ENCODE measurements around the gene RFC5. TPM values are rescaled to one million over a fixed set of nuclear protein-coding genes. Genes with fewer than 3 reads are reported as not detected.
A peak's percentile ranks its signal among the peaks of the same experiment; 100 is the strongest.

Gene RFC5
- total and polyA plus RNA-seq, 2 of the 13 experiments (the other 11 are each of a cell fraction or from before 2014, with no cell fraction given) = 16.8 to 51.4 TPM

GRCh38 chr12:118016424-118017264 is at the start of gene RFC5 (continued):
- TF ChIP-seq, protein P1, sequence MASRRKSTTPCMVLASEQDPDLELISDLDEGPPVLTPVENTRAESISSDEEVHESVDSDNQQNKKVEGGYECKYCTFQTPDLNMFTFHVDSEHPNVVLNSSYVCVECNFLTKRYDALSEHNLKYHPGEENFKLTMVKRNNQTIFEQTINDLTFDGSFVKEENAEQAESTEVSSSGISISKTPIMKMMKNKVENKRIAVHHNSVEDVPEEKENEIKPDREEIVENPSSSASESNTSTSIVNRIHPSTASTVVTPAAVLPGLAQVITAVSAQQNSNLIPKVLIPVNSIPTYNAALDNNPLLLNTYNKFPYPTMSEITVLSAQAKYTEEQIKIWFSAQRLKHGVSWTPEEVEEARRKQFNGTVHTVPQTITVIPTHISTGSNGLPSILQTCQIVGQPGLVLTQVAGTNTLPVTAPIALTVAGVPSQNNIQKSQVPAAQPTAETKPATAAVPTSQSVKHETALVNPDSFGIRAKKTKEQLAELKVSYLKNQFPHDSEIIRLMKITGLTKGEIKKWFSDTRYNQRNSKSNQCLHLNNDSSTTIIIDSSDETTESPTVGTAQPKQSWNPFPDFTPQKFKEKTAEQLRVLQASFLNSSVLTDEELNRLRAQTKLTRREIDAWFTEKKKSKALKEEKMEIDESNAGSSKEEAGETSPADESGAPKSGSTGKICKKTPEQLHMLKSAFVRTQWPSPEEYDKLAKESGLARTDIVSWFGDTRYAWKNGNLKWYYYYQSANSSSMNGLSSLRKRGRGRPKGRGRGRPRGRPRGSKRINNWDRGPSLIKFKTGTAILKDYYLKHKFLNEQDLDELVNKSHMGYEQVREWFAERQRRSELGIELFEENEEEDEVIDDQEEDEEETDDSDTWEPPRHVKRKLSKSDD (CRISPR knock-in tag; IDR thresholded peaks at IDR 0.05; ENCODE audit: low read depth) = no peak
- TF ChIP-seq ZNF512 (CRISPR knock-in tag; IDR thresholded peaks at IDR 0.05) (no peak), DPF2 (CRISPR knock-in tag; IDR thresholded peaks at IDR 0.05; ENCODE audit: borderline replicate concordance, low read depth) (no peak), ZNF160 (CRISPR knock-in tag; IDR thresholded peaks at IDR 0.05) (no peak), TRIM24 (CRISPR knock-in tag; IDR thresholded peaks at IDR 0.05) (no peak), SP140L (CRISPR knock-in tag; IDR thresholded peaks at IDR 0.05; ENCODE audit: borderline replicate concordance) (no peak), ZNF850 (CRISPR knock-in tag; conservative IDR thresholded peaks at IDR 0.05) (no peak), POLR2AphosphoS2 (IDR thresholded peaks at IDR 0.05; ENCODE audit: low read depth, low read length) (no peak), HMGA1 (CRISPR knock-in tag; conservative IDR thresholded peaks at IDR 0.05) (no peak), SRSF1 (optimal IDR thresholded peaks at IDR 0.05; ENCODE audit: low read depth, low read length) (peak; percentile 72), RARA (CRISPR knock-in tag; IDR thresholded peaks at IDR 0.05) (peak; percentile 53; the same call in 1 of the 2 replicates), NR2F1 (CRISPR knock-in tag; IDR thresholded peaks at IDR 0.05) (peak; percentile 65 to 84; a peak in 3 of 4 replicates), ZNF572 (CRISPR knock-in tag; IDR thresholded peaks at IDR 0.05) (0 out of 2 replicates have a peak, but pooled peaks have one; percentile 62), ZNF660 (CRISPR knock-in tag; IDR thresholded peaks at IDR 0.05; ENCODE audit: borderline replicate concordance, low read depth) (no peak), ZNF263 (CRISPR knock-in tag; IDR thresholded peaks at IDR 0.05) (peak; percentile 42; the same call in 1 of the 2 replicates), SOX5 (CRISPR knock-in tag; IDR thresholded peaks at IDR 0.05; ENCODE audit: borderline replicate concordance) (peak; percentile 50), ZNF792 (CRISPR knock-in tag; IDR thresholded peaks at IDR 0.05) (peak; percentile 74), SUZ12 (IDR thresholded peaks at IDR 0.05; ENCODE audit: low read depth, low read length) (no peak), ZNF230 (CRISPR knock-in tag; IDR thresholded peaks at IDR 0.05) (no peak; the same call in 1 of the 2 replicates)
- TF ChIP-seq, protein P2, sequence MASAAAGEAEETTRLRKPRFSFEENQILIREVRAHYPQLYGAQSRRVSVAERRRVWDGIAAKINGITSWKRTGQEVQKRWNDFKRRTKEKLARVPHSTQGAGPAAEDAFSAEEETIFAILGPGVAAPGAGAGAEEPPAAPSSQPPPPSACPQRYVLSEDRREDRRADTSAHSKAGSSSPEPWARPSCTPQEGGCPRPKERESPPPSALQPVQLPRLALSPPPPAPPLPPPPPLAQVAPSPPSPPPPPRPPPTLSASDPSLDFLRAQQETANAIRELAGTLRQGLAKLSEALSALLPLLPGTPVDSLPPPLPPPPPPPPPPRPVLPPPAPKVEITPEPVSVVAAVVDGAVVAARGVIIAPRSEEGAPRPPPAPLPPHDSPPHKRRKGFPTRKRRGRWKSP (CRISPR knock-in tag; IDR thresholded peaks at IDR 0.05) = 0 out of 2 replicates have a peak, but pooled peaks have one; percentile 24
- TF ChIP-seq, protein P3, sequence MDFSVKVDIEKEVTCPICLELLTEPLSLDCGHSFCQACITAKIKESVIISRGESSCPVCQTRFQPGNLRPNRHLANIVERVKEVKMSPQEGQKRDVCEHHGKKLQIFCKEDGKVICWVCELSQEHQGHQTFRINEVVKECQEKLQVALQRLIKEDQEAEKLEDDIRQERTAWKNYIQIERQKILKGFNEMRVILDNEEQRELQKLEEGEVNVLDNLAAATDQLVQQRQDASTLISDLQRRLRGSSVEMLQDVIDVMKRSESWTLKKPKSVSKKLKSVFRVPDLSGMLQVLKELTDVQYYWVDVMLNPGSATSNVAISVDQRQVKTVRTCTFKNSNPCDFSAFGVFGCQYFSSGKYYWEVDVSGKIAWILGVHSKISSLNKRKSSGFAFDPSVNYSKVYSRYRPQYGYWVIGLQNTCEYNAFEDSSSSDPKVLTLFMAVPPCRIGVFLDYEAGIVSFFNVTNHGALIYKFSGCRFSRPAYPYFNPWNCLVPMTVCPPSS (IDR thresholded peaks at IDR 0.05) = no peak
